Peyer's patch (tissue), 4 donors: ENCODE data around the gene NLRP6. TPM values are rescaled to one million over a fixed set of nuclear protein-coding genes. Genes with fewer than 3 reads are reported as not detected.
"Not testable (repeated sequence)": the region's sequence is repeated elsewhere in the genome, so short reads cannot be mapped to it uniquely, and the experiment has no call there.

Source experiments
- DNase-seq, 3 donors: peaks; one replicate each; pipeline ENCODE4 v3.0.0-alpha.2; 2017 to 2019
- H3K27ac ChIP-seq, 4 donors: fragments of 200-600 bp; sonication (generic); one replicate each; pipeline ENCODE4 v1.5.1; 2016 to 2019
- H3K27me3 ChIP-seq, 2 donors: fragments of 200-600 bp; sonication (generic); one replicate each; pipeline ENCODE4 v1.5.1; 2019
- H3K36me3 ChIP-seq, 3 donors: fragments of 200-600 bp; sonication (generic); one replicate each; pipeline ENCODE4 v1.5.1; 2016 to 2019
- H3K4me1 ChIP-seq, 4 donors: fragments of 200-600 bp; sonication (generic); one replicate each; pipeline ENCODE4 v1.5.1; 2016 to 2019
- H3K4me3 ChIP-seq, 4 donors: fragments of 200-600 bp; sonication (generic); 1 replicate in 3 of 4; 2 replicates in 1 of 4; pipeline ENCODE4 v1.5.1; 2016 to 2019; ENCODE audit warnings: mild to moderate bottlenecking in 1 of 4
- H3K9me3 ChIP-seq, 4 donors: fragments of 200-600 bp; sonication (generic); one replicate each; pipeline ENCODE4 v1.5.1; 2016 to 2019; ENCODE audit warnings: mild to moderate bottlenecking in 1 of 4
- CTCF ChIP-seq, 6 experiments: fragments of 450-650 bp in 4 of 6; fragments of 200-600 bp in 2 of 6; sonication (generic) in 1 of 6; IDR thresholded peaks; one replicate each; pipeline ENCODE4 v1.5.1; 2017 to 2019; ENCODE audit warnings: antibody characterized with exemption in 6 of 6, mild to moderate bottlenecking in 3 of 6, moderate library complexity in 1 of 6
- POLR2A ChIP-seq, 2 donors: fragments of 450-650 bp; IDR thresholded peaks; one replicate each; pipeline ENCODE4 v1.5.1; 2017; ENCODE audit warnings: antibody characterized with exemption in 2 of 2, mild to moderate bottlenecking in 2 of 2, moderate library complexity in 2 of 2
- total RNA-seq, 4 donors: library from RNA; depleted of rRNA; stranded (reverse); fragments of >200 nt; gene quantifications; one replicate each; pipeline ENCODE4 v1.1.0, GENCODE V29; 2016

NLRP6 gene
- total RNA-seq, 4 donors from 2014 or later: 109 to 687 (median 492) TPM

DNA sequence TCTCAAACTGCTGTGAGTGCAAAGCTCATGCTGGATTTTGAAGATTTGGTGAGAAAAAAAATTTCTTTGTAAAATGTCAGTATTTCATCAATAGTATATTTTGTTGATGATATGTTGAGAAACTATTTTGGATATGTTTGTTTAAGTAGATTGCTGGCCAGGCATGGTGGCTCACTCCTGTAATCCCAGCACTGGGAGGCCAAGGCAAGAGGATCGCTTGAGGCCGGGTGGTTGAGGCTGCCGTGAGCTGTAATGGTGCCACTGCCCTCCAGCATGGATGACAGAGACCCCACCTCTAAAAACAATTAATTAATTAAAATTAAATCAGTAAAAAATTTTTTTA lies 49.3 kb downstream of the NLRP6 start:
- H3K9me3 ChIP-seq: no peaks in the 10 kb centered on the region
- peaks cover 0 to 34% (median 23%) of the 10 kb centered on the region in 4 donors for H3K4me1 ChIP-seq
- no peaks in the 10 kb centered on the region for H3K36me3 ChIP-seq
- TF ChIP-seq CTCF (IDR thresholded peaks at IDR 0.05) (no peak), POLR2A (IDR thresholded peaks at IDR 0.05) (no peak)
- H3K27me3 ChIP-seq: no peaks in the 10 kb centered on the region
- DNase-seq: no peak
- H3K27ac ChIP-seq: peak overlapping the region; percentile 79 to 89 (median 86)
- H3K4me3 ChIP-seq: peak overlapping the region in 1 of 4 donors; percentile 6

GRCh38 chr11:328012-328411 lies 49.8 kb downstream of the NLRP6 start:
- Histone ChIP-seq H3K27me3 (no peaks in the 10 kb centered on the region), H3K4me1 (peaks cover 0 to 34% (median 23%) of the 10 kb centered on the region in 4 donors), H3K36me3 (no peaks in the 10 kb centered on the region), H3K4me3 (no peak overlapping the region), H3K27ac (peak overlapping the region in 1 of 4 donors; percentile 89), H3K9me3 (no peaks in the 10 kb centered on the region)
- TF ChIP-seq CTCF (IDR thresholded peaks at IDR 0.05) (no peak), POLR2A (IDR thresholded peaks at IDR 0.05) (no peak)
- no peak for DNase-seq

DNA sequence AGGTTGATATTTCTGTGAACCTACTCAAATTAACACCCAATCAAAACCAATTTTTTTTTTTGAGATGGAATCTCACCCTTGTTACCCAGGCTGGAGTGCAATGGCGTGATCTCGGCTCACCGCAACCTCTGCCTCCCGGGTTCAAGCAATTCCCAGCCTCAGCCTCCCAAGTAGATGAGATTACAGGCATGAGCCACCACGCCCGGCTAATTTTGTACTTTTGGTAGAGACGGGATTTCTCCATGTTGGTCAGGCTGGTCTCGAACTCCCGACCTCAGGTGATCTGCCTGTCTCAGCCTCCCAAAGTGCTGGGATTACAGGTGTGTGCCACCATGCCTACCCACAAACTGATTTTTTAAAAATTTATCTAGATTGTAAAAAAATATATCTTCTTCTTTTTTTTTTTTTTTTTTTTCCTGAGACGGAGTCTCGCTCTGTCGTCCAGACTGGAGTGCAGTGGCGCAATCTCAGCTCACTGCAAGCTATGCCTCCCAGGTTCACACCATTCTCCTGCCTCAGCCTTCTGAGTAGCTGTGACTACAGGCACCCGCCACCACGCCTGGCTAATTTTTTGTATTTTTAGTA lies 50.4 kb downstream of the NLRP6 start:
- H3K9me3 ChIP-seq, H3K27me3 ChIP-seq, DNase-seq, H3K36me3 ChIP-seq, H3K4me3 ChIP-seq: not testable (repeated sequence)
- H3K4me1 ChIP-seq: peaks cover 0 to 34% (median 23%) of the 10 kb centered on the region in 4 donors
- H3K27ac ChIP-seq: peak overlapping the region in 1 of 4 donors; percentile 89

DNA sequence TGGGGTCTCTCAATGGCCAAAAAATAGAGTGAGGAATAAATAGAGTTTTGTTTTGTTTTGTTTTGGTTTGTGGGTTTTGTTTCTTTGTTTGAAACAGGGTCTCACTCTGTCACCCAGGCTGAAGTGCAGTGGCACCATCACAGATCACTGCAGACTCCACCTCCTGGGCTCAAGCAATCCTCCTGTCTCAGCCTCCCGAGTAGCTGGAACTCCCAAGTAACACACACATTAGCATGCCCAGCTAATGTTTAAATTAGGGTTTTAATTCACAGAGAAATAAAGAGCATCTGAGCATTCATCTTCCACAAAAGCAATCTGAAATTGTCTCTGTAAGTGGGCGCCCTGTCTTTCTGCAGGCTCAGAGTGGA lies 51.7 kb downstream of the NLRP6 start:
- Histone ChIP-seq H3K27me3 (no peaks in the 10 kb centered on the region), H3K9me3 (no peaks in the 10 kb centered on the region), H3K4me3 (no peak overlapping the region), H3K4me1 (peaks cover 0 to 34% (median 20%) of the 10 kb centered on the region in 4 donors), H3K36me3 (no peaks in the 10 kb centered on the region), H3K27ac (peak overlapping the region in 1 of 4 donors; percentile 56)
- no peak for TF ChIP-seq CTCF (IDR thresholded peaks at IDR 0.05)
- no peak for TF ChIP-seq POLR2A (IDR thresholded peaks at IDR 0.05)
- no peak for DNase-seq

- no peaks in the 10 kb centered on the region for H3K9me3 ChIP-seq
- H3K4me1 ChIP-seq: peaks cover 0 to 34% (median 20%) of the 10 kb centered on the region in 4 donors
- no peaks in the 10 kb centered on the region for H3K27me3 ChIP-seq
- H3K4me3 ChIP-seq: no peak overlapping the region
- H3K36me3 ChIP-seq: no peaks in the 10 kb centered on the region
- peak overlapping the region in 1 of 4 donors; percentile 56 for H3K27ac ChIP-seq
- DNase-seq: no peak
- TF ChIP-seq CTCF (IDR thresholded peaks at IDR 0.05) (no peak), POLR2A (IDR thresholded peaks at IDR 0.05) (no peak)
Measured at GRCh38 chr11:330307-330693, 52.1 kb downstream of the NLRP6 start.

DNA sequence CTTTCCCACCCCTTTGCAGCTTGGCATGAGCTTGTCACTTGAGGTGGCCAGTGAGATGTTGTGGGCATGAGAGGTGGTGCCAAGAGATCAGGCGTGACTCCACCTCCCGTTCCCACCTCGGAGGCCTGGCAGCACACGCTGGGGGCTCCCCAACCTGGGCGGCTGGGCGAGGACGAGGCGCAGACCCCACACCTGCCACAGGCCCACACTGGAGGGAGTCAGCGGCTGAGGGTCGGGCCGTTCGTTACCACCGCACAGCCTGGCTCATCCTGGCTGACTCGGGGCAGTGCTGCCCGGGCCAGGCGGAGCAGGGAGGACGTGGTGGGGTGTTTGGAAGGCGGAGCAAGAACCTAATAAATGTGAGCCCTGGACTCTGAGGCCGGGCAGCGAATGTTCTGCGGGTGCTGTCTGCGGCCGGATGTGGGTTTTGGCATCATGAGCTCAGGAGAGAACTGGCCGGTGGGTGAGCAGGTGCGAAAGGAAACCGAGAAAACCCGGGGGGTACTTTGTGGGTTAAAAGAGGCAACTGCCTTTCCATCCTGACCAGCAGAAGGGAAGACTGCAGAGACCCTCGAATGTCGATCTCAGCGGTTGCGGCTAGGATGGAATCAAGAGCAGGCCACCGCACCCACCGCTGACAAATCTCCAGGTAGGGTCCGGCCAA lies 52.6 kb downstream of the NLRP6 start:
- no peaks in the 10 kb centered on the region for H3K27me3 ChIP-seq
- DNase-seq: peak in 2 of 3 donors; percentile 78 to 82
- peaks cover 0 to 32% (median 19%) of the 10 kb centered on the region in 4 donors for H3K4me1 ChIP-seq
- H3K27ac ChIP-seq: peak overlapping the region in 1 of 4 donors; percentile 56
- peak overlapping the region in 1 of 4 donors; percentile 10 for H3K4me3 ChIP-seq
- no peaks in the 10 kb centered on the region for H3K9me3 ChIP-seq
- no peaks in the 10 kb centered on the region for H3K36me3 ChIP-seq
- no peak for TF ChIP-seq CTCF (IDR thresholded peaks at IDR 0.05)
- TF ChIP-seq POLR2A (IDR thresholded peaks at IDR 0.05): no peak
